HepG2 (cell line): Measurements from ENCODE around the gene TMEM38B. TPM values are rescaled to one million over a fixed set of nuclear protein-coding genes. Genes with fewer than 3 reads are reported as not detected.
A peak's percentile ranks its signal among the peaks of the same experiment; 100 is the strongest.

Experiments used
- ATRX ChIP-seq: sonication (generic); formaldehyde crosslinking; IDR thresholded peaks from 2 replicates; pipeline ENCODE4 v1.4.0; 2020; ENCODE audit warnings: missing genetic modification reagents, borderline replicate concordance
- CENPT ChIP-seq: sonication (generic); formaldehyde crosslinking; IDR thresholded peaks from 2 replicates; pipeline ENCODE4 v1.8.0; 2022; ENCODE audit warnings: low read depth, mild to moderate bottlenecking, moderate library complexity, missing genetic modification reagents
- GATAD1 ChIP-seq: IDR thresholded peaks from 2 replicates; pipeline ENCODE4 v1.6.1; 2016; ENCODE audit warnings: missing genetic modification reagents, missing compliant biosample characterization
- HNRNPK ChIP-seq: fragments of 200-400 bp; formaldehyde crosslinking; IDR thresholded peaks from 2 replicates; pipeline ENCODE4 v1.6.1; 2018; ENCODE audit warnings: low read length, low read depth, moderate library complexity, mild to moderate bottlenecking; ENCODE audit not compliant: poor library complexity, severe bottlenecking
- MTF1 ChIP-seq: sonication (generic); formaldehyde crosslinking; IDR thresholded peaks from 2 replicates; pipeline ENCODE4 v1.5.0; 2020; ENCODE audit warnings: missing genetic modification reagents
- PCBP1 ChIP-seq: fragments of 200-400 bp; formaldehyde crosslinking; IDR thresholded peaks from 2 replicates; pipeline ENCODE4 v1.6.1; 2017; ENCODE audit warnings: mild to moderate bottlenecking, low read depth, low read length, borderline replicate concordance
- SOX5 ChIP-seq: IDR thresholded peaks from 2 replicates; pipeline ENCODE4 v1.6.1; 2016; ENCODE audit warnings: borderline replicate concordance
- SRSF4 ChIP-seq: fragments of 200-400 bp; formaldehyde crosslinking; IDR thresholded peaks from one replicate; pipeline ENCODE4 v1.6.1; 2018; ENCODE audit warnings: mild to moderate bottlenecking, low read depth, low read length, moderate library complexity; ENCODE audit not compliant: poor library complexity, severe bottlenecking
- ZFP41 ChIP-seq: sonication (generic); formaldehyde crosslinking; IDR thresholded peaks from 2 replicates; pipeline ENCODE4 v1.4.0; 2020; ENCODE audit warnings: mild to moderate bottlenecking, missing genetic modification reagents, borderline replicate concordance
- ZNF577 ChIP-seq: sonication (generic); formaldehyde crosslinking; IDR thresholded peaks from 2 replicates; pipeline ENCODE4 v1.4.0; 2020; ENCODE audit warnings: mild to moderate bottlenecking, low read depth, missing genetic modification reagents, borderline replicate concordance
- polyA plus RNA-seq, 8 experiments: library from polyadenylated mRNA; depleted of rRNA in 3 of 8; stranded (reverse) in 7 of 8; unstranded in 1 of 8; fragments of >200 nt; fragmentation: Illumina TruSeq in 4 of 8; extraction: Trizol in 4 of 8; gene quantifications; 2 replicates each; pipeline versions ENCODE4 v1.2.1 to v1.2.3, GENCODE V29; 2011 to 2016; ENCODE audit warnings: low read depth in 4 of 8, missing spikeins in 1 of 8, mixed read lengths in 1 of 8; ENCODE audit not compliant: insufficient read depth in 1 of 8
- total RNA-seq, 5 experiments: library from RNA; depleted of rRNA; stranded (reverse); fragments of >200 nt; fragmentation: Illumina TruSeq; extraction: Trizol; gene quantifications; 2 replicates each; pipeline ENCODE4 v1.2.3, GENCODE V29; 2016; ENCODE audit warnings: low read depth in 1 of 5
- TF ChIP-seq, protein P1 (sequence below): sonication (generic); formaldehyde crosslinking; IDR thresholded peaks from 2 replicates; pipeline ENCODE4 v1.5.1; 2020; ENCODE audit warnings: mild to moderate bottlenecking, missing genetic modification reagents
- TF ChIP-seq, protein P2 (sequence below): sonication (generic); formaldehyde crosslinking; IDR thresholded peaks from 2 replicates; pipeline ENCODE4 v1.5.1; 2020; ENCODE audit warnings: mild to moderate bottlenecking, missing genetic modification reagents, moderate library complexity
- TF ChIP-seq, protein P3 (sequence below): sonication (generic); formaldehyde crosslinking; IDR thresholded peaks from 2 replicates; pipeline ENCODE4 v1.4.0; 2020; ENCODE audit warnings: mild to moderate bottlenecking, missing genetic modification reagents
- TF ChIP-seq, protein P4 (sequence below): IDR thresholded peaks from 2 replicates; pipeline ENCODE4 v1.6.1; 2016; ENCODE audit warnings: mild to moderate bottlenecking
- TF ChIP-seq, protein P5 (sequence below): sonication (generic); formaldehyde crosslinking; IDR thresholded peaks from 2 replicates; pipeline ENCODE4 v1.4.0; 2020; ENCODE audit warnings: missing genetic modification reagents, borderline replicate concordance
- TF ChIP-seq, protein P6 (sequence below): sonication (generic); formaldehyde crosslinking; conservative IDR thresholded peaks from 2 replicates; pipeline ENCODE4 v1.8.0; 2022; ENCODE audit warnings: low read depth, missing genetic modification reagents
- TF ChIP-seq, protein P7 (sequence below): sonication (generic); formaldehyde crosslinking; IDR thresholded peaks from 2 replicates; pipeline ENCODE4 v1.5.0; 2020; ENCODE audit warnings: missing genetic modification reagents
- TF ChIP-seq, protein P8 (sequence below): sonication (generic); formaldehyde crosslinking; IDR thresholded peaks from 2 replicates; pipeline ENCODE4 v1.4.0; 2020; ENCODE audit warnings: missing genetic modification reagents

The TMEM38B gene
- total and polyA plus RNA-seq, 2 of the 13 experiments (the other 11 are each of a cell fraction or from before 2014, with no cell fraction given): 13.4 to 32.4 TPM

DNA sequence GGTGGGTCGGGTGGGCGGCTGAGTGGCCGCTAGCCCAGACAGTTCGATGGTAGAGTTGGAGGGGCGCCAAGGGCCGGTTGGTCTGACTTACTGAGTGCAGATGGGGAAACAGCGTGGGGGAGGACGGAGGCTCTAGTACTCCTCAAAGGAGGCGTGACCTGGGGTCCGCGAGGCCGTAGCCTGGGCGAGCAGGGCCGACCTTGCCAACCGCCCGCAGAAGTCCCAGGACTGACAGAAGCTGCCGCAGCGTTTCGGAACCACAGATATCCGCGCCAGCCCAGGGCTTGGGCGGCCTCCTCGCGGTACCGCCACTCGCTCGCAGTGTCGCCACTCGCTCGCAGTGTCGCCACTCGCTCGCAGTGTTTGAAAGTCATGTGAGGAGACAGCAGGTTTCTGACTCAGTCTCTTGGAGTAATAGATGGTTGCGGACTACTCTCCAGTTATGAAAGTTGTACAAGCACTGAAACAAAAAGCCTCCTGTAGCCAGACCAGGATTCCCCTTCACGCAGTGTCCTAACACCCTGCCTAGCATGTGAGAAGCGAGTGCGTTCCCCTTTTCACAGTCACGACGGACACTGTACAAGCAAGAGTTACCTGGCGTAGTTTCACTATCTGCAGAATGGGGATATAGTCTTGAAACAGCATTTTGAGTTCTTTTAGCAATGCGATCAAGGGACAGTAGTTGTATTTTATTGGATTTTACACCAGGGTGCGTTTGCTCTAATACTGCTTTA lies 674 bp downstream of the TMEM38B start (continued):
- TF ChIP-seq, protein P1, sequence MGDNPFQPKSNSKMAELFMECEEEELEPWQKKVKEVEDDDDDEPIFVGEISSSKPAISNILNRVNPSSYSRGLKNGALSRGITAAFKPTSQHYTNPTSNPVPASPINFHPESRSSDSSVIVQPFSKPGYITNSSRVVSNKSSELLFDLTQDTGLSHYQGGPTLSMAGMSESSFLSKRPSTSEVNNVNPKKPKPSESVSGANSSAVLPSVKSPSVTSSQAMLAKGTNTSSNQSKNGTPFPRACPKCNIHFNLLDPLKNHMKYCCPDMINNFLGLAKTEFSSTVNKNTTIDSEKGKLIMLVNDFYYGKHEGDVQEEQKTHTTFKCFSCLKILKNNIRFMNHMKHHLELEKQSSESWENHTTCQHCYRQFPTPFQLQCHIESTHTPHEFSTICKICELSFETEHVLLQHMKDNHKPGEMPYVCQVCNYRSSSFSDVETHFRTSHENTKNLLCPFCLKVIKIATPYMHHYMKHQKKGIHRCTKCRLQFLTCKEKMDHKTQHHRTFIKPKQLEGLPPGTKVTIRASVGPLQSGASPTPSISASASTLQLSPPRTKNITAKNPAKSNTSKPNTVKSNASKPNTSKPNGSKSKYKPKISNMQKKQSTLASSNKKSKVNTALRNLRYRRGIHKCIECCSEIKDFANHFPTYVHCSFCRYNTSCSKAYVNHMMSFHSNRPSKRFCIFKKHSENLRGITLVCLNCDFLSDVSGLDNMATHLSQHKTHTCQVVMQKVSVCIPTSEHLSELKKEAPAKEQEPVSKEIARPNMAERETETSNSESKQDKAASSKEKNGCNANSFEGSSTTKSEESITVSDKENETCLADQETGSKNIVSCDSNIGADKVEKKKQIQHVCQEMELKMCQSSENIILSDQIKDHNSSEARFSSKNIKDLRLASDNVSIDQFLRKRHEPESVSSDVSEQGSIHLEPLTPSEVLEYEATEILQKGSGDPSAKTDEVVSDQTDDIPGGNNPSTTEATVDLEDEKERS: no peak; the same call in 1 of the 2 replicates
- TF ChIP-seq SRSF4 (no peak), ZNF577 (CRISPR knock-in tag) (no peak), PCBP1 (no peak), MTF1 (no peak), ATRX (CRISPR knock-in tag) (no peak), SOX5 (CRISPR knock-in tag) (no peak), CENPT (CRISPR knock-in tag) (no peak), ZFP41 (CRISPR knock-in tag) (no peak), GATAD1 (no peak), HNRNPK (no peak)
- TF ChIP-seq, protein P2, sequence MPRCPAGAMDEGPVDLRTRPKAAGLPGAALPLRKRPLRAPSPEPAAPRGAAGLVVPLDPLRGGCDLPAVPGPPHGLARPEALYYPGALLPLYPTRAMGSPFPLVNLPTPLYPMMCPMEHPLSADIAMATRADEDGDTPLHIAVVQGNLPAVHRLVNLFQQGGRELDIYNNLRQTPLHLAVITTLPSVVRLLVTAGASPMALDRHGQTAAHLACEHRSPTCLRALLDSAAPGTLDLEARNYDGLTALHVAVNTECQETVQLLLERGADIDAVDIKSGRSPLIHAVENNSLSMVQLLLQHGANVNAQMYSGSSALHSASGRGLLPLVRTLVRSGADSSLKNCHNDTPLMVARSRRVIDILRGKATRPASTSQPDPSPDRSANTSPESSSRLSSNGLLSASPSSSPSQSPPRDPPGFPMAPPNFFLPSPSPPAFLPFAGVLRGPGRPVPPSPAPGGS (CRISPR knock-in tag): no peak
- TF ChIP-seq, protein P3, sequence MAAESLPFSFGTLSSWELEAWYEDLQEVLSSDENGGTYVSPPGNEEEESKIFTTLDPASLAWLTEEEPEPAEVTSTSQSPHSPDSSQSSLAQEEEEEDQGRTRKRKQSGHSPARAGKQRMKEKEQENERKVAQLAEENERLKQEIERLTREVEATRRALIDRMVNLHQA (CRISPR knock-in tag): no peak
- TF ChIP-seq, protein P4, sequence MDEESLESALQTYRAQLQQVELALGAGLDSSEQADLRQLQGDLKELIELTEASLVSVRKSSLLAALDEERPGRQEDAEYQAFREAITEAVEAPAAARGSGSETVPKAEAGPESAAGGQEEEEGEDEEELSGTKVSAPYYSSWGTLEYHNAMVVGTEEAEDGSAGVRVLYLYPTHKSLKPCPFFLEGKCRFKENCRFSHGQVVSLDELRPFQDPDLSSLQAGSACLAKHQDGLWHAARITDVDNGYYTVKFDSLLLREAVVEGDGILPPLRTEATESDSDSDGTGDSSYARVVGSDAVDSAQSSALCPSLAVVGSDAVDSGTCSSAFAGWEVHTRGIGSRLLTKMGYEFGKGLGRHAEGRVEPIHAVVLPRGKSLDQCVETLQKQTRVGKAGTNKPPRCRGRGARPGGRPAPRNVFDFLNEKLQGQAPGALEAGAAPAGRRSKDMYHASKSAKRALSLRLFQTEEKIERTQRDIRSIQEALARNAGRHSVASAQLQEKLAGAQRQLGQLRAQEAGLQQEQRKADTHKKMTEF (CRISPR knock-in tag): peak; percentile 24; the same call in 1 of the 2 replicates
- TF ChIP-seq, protein P5, sequence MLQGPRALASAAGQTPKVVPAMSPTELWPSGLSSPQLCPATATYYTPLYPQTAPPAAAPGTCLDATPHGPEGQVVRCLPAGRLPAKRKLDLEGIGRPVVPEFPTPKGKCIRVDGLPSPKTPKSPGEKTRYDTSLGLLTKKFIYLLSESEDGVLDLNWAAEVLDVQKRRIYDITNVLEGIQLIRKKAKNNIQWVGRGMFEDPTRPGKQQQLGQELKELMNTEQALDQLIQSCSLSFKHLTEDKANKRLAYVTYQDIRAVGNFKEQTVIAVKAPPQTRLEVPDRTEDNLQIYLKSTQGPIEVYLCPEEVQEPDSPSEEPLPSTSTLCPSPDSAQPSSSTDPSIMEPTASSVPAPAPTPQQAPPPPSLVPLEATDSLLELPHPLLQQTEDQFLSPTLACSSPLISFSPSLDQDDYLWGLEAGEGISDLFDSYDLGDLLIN (CRISPR knock-in tag): no peak; the same call in 1 of the 2 replicates
- TF ChIP-seq, protein P6, sequence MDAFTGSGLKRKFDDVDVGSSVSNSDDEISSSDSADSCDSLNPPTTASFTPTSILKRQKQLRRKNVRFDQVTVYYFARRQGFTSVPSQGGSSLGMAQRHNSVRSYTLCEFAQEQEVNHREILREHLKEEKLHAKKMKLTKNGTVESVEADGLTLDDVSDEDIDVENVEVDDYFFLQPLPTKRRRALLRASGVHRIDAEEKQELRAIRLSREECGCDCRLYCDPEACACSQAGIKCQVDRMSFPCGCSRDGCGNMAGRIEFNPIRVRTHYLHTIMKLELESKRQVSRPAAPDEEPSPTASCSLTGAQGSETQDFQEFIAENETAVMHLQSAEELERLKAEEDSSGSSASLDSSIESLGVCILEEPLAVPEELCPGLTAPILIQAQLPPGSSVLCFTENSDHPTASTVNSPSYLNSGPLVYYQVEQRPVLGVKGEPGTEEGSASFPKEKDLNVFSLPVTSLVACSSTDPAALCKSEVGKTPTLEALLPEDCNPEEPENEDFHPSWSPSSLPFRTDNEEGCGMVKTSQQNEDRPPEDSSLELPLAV (CRISPR knock-in tag): no peak
- TF ChIP-seq, protein P7, sequence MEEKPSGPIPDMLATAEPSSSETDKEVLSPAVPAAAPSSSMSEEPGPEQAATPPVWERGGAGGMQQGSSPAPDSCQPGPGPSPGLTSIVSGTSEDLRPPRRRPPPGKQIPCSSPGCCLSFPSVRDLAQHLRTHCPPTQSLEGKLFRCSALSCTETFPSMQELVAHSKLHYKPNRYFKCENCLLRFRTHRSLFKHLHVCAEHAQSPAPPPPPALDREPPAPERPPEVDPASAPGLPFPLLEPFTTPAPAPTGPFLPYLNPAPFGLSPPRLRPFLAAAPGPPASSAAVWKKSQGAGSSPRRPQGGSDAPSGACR (CRISPR knock-in tag): no peak
- TF ChIP-seq, protein P8, sequence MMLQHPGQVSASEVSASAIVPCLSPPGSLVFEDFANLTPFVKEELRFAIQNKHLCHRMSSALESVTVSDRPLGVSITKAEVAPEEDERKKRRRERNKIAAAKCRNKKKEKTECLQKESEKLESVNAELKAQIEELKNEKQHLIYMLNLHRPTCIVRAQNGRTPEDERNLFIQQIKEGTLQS (CRISPR knock-in tag): no peak
